ENCODE measurements around the gene KLHL29.

- TF ChIP-seq CTCF (IDR thresholded peaks at IDR 0.05): no peak
- no peak for TF ChIP-seq POLR2A (IDR thresholded peaks at IDR 0.05)
Measured at GRCh38 chr2:23422089-23423061, 37.4 kb downstream of the KLHL29 start.

All from thyroid gland (tissue), 4 donors.